GM12874 (cell line): ENCODE measurements around the gene CYP4F11.

Experiments used
- CTCF ChIP-seq: IDR thresholded peaks from 2 replicates; pipeline ENCODE4 v1.5.1; 2011; ENCODE audit warnings: low read depth, mild to moderate bottlenecking, control low read depth, low read length, moderate library complexity; ENCODE audit not compliant: insufficient read depth

CYP4F11 gene

GRCh38 chr19:15897738-15898276 lies 36.5 kb downstream of the CYP4F11 start, which contains the start of gene CYP4F2:
Gene CYP4F2, minus strand, starts transcription at chr19:15898074. Its CDS starts 463 bp downstream, at chr19:15897611.
- no peak for TF ChIP-seq CTCF

GRCh38 chr19:15897026-15897737 lies 37.1 kb downstream of the CYP4F11 start:
- TF ChIP-seq CTCF: no peak

GRCh38 chr19:15895876-15896430 lies 38.4 kb downstream of the CYP4F11 start:
- no peak for TF ChIP-seq CTCF

GRCh38 chr19:15894359-15894758 lies 40.0 kb downstream of the CYP4F11 start:
- no peak for TF ChIP-seq CTCF

GRCh38 chr19:15893477-15893876 lies 40.9 kb downstream of the CYP4F11 start:
- no peak for TF ChIP-seq CTCF

GRCh38 chr19:15892012-15892411 lies 42.3 kb downstream of the CYP4F11 start:
- TF ChIP-seq CTCF: no peak

- TF ChIP-seq CTCF: no peak
Measured at GRCh38 chr19:15891434-15891833, 42.9 kb downstream of the CYP4F11 start.
